DND-41 (cell line): ENCODE results near the gene ALPK3.

Experiments used
- ATAC-seq: fragments of 200-7000 bp; cut with Tn5 transposase; 3 replicates; pipeline ENCODE4 v1.9.1; 2021; ENCODE audit warnings: low read depth; ENCODE audit not compliant: insufficient read depth
- DNase-seq: peaks from one replicate; pipeline ENCODE4 v3.0.0-alpha.2; 2020
- H2AFZ ChIP-seq: 2 replicates; pipeline ENCODE4 v1.6.0; 2012; ENCODE audit warnings: low read depth, low read length
- H3K27ac ChIP-seq: 2 replicates; pipeline ENCODE4 v1.5.1; 2012; ENCODE audit warnings: low read length, inconsistent platforms
- H3K27me3 ChIP-seq: fragments of 200-600 bp; sonication (generic); 2 replicates; pipeline ENCODE4 v1.6.0; 2012; ENCODE audit warnings: low read length, mild to moderate bottlenecking, inconsistent platforms; ENCODE audit not compliant: insufficient read depth, poor library complexity
- H3K36me3 ChIP-seq: 2 replicates; pipeline ENCODE4 v1.5.1; 2012; ENCODE audit warnings: low read length, inconsistent platforms; ENCODE audit not compliant: insufficient read depth
- H3K4me1 ChIP-seq: 2 replicates; pipeline ENCODE4 v1.5.1; 2012; ENCODE audit warnings: mild to moderate bottlenecking, low read length; ENCODE audit not compliant: insufficient read depth
- H3K4me2 ChIP-seq: 2 replicates; pipeline ENCODE4 v1.6.0; 2012; ENCODE audit warnings: mild to moderate bottlenecking, moderate library complexity, low read length, inconsistent platforms; ENCODE audit not compliant: insufficient read depth
- H3K4me3 ChIP-seq, 2 experiments: fragments of 200-600 bp in 1 of 2; shearing (Covaris generic) in 1 of 2; 2 replicates each; pipeline ENCODE4 v1.5.1; 2012 to 2016; ENCODE audit warnings: inconsistent platforms in 2 of 2, low read length in 2 of 2, mild to moderate bottlenecking in 2 of 2, low read depth in 1 of 2, moderate library complexity in 1 of 2
- H3K79me2 ChIP-seq: 2 replicates; pipeline ENCODE4 v1.6.0; 2012; ENCODE audit warnings: low read length, inconsistent platforms; ENCODE audit not compliant: insufficient read depth
- H3K9ac ChIP-seq: 2 replicates; pipeline ENCODE4 v1.6.0; 2012; ENCODE audit warnings: low read depth, mild to moderate bottlenecking, inconsistent platforms, low read length, moderate library complexity
- H3K9me3 ChIP-seq: 2 replicates; pipeline ENCODE4 v1.5.1; 2012; ENCODE audit warnings: low read length, moderate library complexity, mild to moderate bottlenecking, inconsistent platforms; ENCODE audit not compliant: insufficient read depth, severe bottlenecking
- H4K20me1 ChIP-seq: 2 replicates; pipeline ENCODE4 v1.6.0; 2012; ENCODE audit warnings: low read length; ENCODE audit not compliant: insufficient read depth
- CTCF ChIP-seq: IDR thresholded peaks from 2 replicates; pipeline ENCODE4 v1.5.1; 2012; ENCODE audit warnings: borderline replicate concordance, low read length, moderate library complexity, mild to moderate bottlenecking; ENCODE audit not compliant: poor library complexity, severe bottlenecking; ENCODE audit errors: extremely low read depth
- EZH2 ChIP-seq: IDR thresholded peaks from 3 replicates; pipeline ENCODE4 v1.6.1; 2012; ENCODE audit warnings: borderline replicate concordance, low read depth, mild to moderate bottlenecking, moderate library complexity, low read length, inconsistent platforms; ENCODE audit not compliant: severe bottlenecking

The ALPK3 gene

GRCh38 chr15:84781495-84781894 lies 35.7 kb upstream of the ALPK3 start:
- Histone ChIP-seq H2AFZ (no peak overlapping the region), H3K4me1 (no peaks in the 10 kb centered on the region), H3K4me2 (no peak overlapping the region), H3K4me3 (no peak overlapping the region), H3K79me2 (peaks cover 56% of the 10 kb centered on the region), H3K9ac (no peak overlapping the region), H3K27ac (no peak overlapping the region), H4K20me1 (peaks cover 25% of the 10 kb centered on the region), H3K36me3 (peaks cover 61% of the 10 kb centered on the region), H3K27me3 (no peaks in the 10 kb centered on the region), H3K9me3 (no peaks in the 10 kb centered on the region)
- TF ChIP-seq EZH2 (no peak), CTCF (no peak)
- ATAC-seq (no peak), DNase-seq (no peak)

- Histone ChIP-seq H4K20me1 (peaks cover 25% of the 10 kb centered on the region), H3K27me3 (no peaks in the 10 kb centered on the region), H3K4me2 (no peak overlapping the region), H3K4me1 (no peaks in the 10 kb centered on the region), H3K4me3 (no peak overlapping the region), H3K79me2 (peaks cover 57% of the 10 kb centered on the region), H2AFZ (no peak overlapping the region), H3K9me3 (no peaks in the 10 kb centered on the region), H3K9ac (no peak overlapping the region), H3K27ac (no peak overlapping the region), H3K36me3 (peaks cover 65% of the 10 kb centered on the region)
- DNase-seq (no peak), ATAC-seq (no peak)
- no peak for TF ChIP-seq EZH2
- no peak for TF ChIP-seq CTCF
These were observed 34.8 kb upstream of the ALPK3 start for GRCh38 chr15:84782346-84782745.

- Histone ChIP-seq H3K27ac (no peak overlapping the region), H4K20me1 (peaks cover 25% of the 10 kb centered on the region), H3K4me2 (no peak overlapping the region), H3K4me1 (no peaks in the 10 kb centered on the region), H3K27me3 (no peaks in the 10 kb centered on the region), H3K4me3 (no peak overlapping the region), H3K9me3 (no peaks in the 10 kb centered on the region), H2AFZ (no peak overlapping the region), H3K9ac (no peak overlapping the region), H3K36me3 (peaks cover 67% of the 10 kb centered on the region), H3K79me2 (peaks cover 57% of the 10 kb centered on the region)
- no peak for DNase-seq
- ATAC-seq: no peak
- no peak for TF ChIP-seq EZH2
- TF ChIP-seq CTCF: peak; percentile 22
These were observed 33.5 kb upstream of the ALPK3 start for GRCh38 chr15:84783493-84784251.
